Caco-2 (cell line): Measurements from ENCODE around the gene C6orf132. TPM values are rescaled to one million over a fixed set of nuclear protein-coding genes. Genes with fewer than 3 reads are reported as not detected.
A peak's percentile ranks its signal among the peaks of the same experiment; 100 is the strongest.

Experiments used
- BruUV-seq: library from RNA; stranded (reverse); fragments of 400-500 nt; replicated peaks from 2 replicates; lab custom pipeline; 2021; lab: Mats Ljungman, UMichigan
- CTCF ChIA-PET: fragments of 300-600 bp; sonication (Branson Sonifier 250); formaldehyde crosslinking; loops from one replicate; lab custom pipeline; 2022; ENCODE audit warnings: antibody characterized with exemption; lab: Charles Lee
- POLR2A ChIA-PET: fragments of 300-600 bp; sonication (Branson Sonifier 250); formaldehyde crosslinking; loops from one replicate; lab custom pipeline; 2022; ENCODE audit warnings: antibody characterized with exemption; lab: Charles Lee
- DNase-seq, 2 experiments: peaks; one replicate each; pipeline versions ENCODE4 v3.0.0 to v3.0.0-alpha.2; 2020 to 2022
- H3K27me3 ChIP-seq: replicated peaks from 2 replicates; pipeline ENCODE4 v1.6.0; 2011; ENCODE audit warnings: low read length; ENCODE audit not compliant: control insufficient read depth, insufficient read depth
- H3K36me3 ChIP-seq: 2 replicates; pipeline ENCODE4 v1.5.1; 2011; ENCODE audit warnings: low read length; ENCODE audit not compliant: control insufficient read depth, insufficient read depth
- H3K4me1 ChIP-seq: fragments of 250-450 bp; sonication (Bioruptor Pico); 2 replicates; pipeline ENCODE4 v1.5.1; 2020; ENCODE audit warnings: mild to moderate bottlenecking
- H3K4me3 ChIP-seq: 2 replicates; pipeline ENCODE4 v1.5.1; 2011; ENCODE audit warnings: low read depth, mild to moderate bottlenecking, control low read depth, low read length
- H3K9me3 ChIP-seq: fragments of 250-450 bp; sonication (Bioruptor Pico); 2 replicates; pipeline ENCODE4 v1.5.1; 2020; ENCODE audit warnings: mild to moderate bottlenecking, moderate library complexity
- H3K27ac Mint-ChIP-seq: one replicate; pipeline ENCODE4 v1.8.0; 2022; ENCODE audit warnings: mixed read lengths; ENCODE audit not compliant: unreplicated experiment
- H3K27me3 Mint-ChIP-seq: one replicate; pipeline ENCODE4 v1.8.0; 2022; ENCODE audit warnings: mixed read lengths; ENCODE audit not compliant: insufficient read depth, unreplicated experiment
- H3K36me3 Mint-ChIP-seq: one replicate; pipeline ENCODE4 v1.8.0; 2022; ENCODE audit warnings: mild to moderate bottlenecking, mixed read lengths; ENCODE audit not compliant: insufficient read depth, unreplicated experiment
- H3K4me1 Mint-ChIP-seq: one replicate; pipeline ENCODE4 v1.8.0; 2022; ENCODE audit warnings: low read depth, mixed read lengths; ENCODE audit not compliant: unreplicated experiment
- H3K4me3 Mint-ChIP-seq: one replicate; pipeline ENCODE4 v1.8.0; 2022; ENCODE audit warnings: mild to moderate bottlenecking, moderate library complexity, mixed read lengths; ENCODE audit not compliant: unreplicated experiment
- H3K9me3 Mint-ChIP-seq: one replicate; pipeline ENCODE4 v1.8.0; 2022; ENCODE audit warnings: mixed read lengths; ENCODE audit not compliant: unreplicated experiment
- intact Hi-C: fragments of 100-400 bp; cut with micrococcal nuclease; formaldehyde crosslinking; loops from one replicate; pipeline ENCODE4 v1.10.0; 2022; ENCODE audit not compliant: unreplicated experiment
- total RNA-seq: library from RNA; stranded (reverse); gene quantifications from 2 replicates; pipeline ENCODE4 v1.2.3, GENCODE V29; 2022
- TF ChIP-seq, protein P1 (sequence below), 2 experiments: fragments of 200-600 bp in 1 of 2; IDR thresholded peaks; 1 replicate in 1 of 2; 2 replicates in 1 of 2; pipeline versions ENCODE4 v1.5.1 to v1.8.0; 2011 to 2022; ENCODE audit warnings: antibody characterized with exemption in 1 of 2, control low read depth in 1 of 2, inconsistent platforms in 1 of 2, low read depth in 1 of 2, low read length in 1 of 2, mild to moderate bottlenecking in 1 of 2, moderate library complexity in 1 of 2; ENCODE audit not compliant: insufficient read depth in 1 of 2, severe bottlenecking in 1 of 2, unreplicated experiment in 1 of 2

C6orf132 gene
- total RNA-seq, 1 experiment from 2014 or later: 56.2 TPM

DNA sequence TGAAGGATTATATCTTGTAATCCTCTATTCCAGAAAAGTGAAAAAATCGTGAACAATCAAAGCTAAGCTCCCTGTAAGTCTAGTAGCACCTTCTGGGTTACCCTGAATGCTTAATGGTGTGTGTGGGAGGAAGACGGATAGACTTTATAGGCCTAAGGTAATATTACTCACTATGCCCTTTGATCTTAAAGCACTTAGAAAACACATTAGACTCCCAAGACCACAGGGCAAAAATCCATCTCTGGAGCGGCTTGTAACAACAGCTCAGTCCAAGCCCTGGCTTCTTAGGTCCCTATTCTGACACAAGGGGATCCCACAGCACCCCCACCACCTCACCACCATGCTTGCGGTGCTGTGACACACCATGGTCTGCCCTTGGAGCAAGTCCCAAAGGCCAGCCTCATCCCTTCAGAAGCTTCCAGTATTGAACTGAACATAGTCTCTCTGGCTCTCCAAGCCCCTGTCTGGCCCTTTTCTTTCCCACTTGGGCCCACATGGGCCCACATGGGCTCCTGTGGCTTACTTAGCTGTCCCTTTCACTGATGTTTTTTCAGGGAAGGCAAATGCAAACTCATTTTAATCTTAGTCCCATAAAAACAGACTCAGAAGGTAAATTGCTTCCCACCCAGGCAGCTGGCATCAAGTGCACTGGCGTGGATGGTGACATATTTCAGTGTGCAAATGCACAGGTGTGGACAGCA lies 28.3 kb downstream of the C6orf132 start:
- ChIA-PET POLR2A (interaction anchor here (1.2 kb wide), 1 partner anchor 28 kb away, joined by 4 read pairs; the partner anchor contains the start of gene C6orf132), CTCF (no interaction called here)
- DNase-seq: no peak
- Histone ChIP-seq H3K4me3 (no peak overlapping the region), H3K36me3 (peaks cover 2% of the 10 kb centered on the region), H3K9me3 (no peaks in the 10 kb centered on the region), H3K4me1 (peaks cover 20% of the 10 kb centered on the region), H3K27me3 (no peaks in the 10 kb centered on the region)
- H3K27me3 Mint-ChIP-seq: no peaks in the 10 kb centered on the region
- H3K4me3 Mint-ChIP-seq: no peak overlapping the region
- peaks cover 58% of the 10 kb centered on the region for H3K36me3 Mint-ChIP-seq
- BruUV-seq: no TSS peak
- H3K27ac Mint-ChIP-seq: peak overlapping the region; percentile 29
- no peaks in the 10 kb centered on the region for H3K4me1 Mint-ChIP-seq
- H3K9me3 Mint-ChIP-seq: no peaks in the 10 kb centered on the region
- TF ChIP-seq, protein P1, sequence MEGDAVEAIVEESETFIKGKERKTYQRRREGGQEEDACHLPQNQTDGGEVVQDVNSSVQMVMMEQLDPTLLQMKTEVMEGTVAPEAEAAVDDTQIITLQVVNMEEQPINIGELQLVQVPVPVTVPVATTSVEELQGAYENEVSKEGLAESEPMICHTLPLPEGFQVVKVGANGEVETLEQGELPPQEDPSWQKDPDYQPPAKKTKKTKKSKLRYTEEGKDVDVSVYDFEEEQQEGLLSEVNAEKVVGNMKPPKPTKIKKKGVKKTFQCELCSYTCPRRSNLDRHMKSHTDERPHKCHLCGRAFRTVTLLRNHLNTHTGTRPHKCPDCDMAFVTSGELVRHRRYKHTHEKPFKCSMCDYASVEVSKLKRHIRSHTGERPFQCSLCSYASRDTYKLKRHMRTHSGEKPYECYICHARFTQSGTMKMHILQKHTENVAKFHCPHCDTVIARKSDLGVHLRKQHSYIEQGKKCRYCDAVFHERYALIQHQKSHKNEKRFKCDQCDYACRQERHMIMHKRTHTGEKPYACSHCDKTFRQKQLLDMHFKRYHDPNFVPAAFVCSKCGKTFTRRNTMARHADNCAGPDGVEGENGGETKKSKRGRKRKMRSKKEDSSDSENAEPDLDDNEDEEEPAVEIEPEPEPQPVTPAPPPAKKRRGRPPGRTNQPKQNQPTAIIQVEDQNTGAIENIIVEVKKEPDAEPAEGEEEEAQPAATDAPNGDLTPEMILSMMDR (IDR thresholded peaks at IDR 0.05; ENCODE audit: insufficient read depth in 1 of 2, low read depth in 1 of 2, low read length in 1 of 2, severe bottlenecking in 1 of 2, unreplicated experiment in 1 of 2): no peak
- intact Hi-C loops: loop anchor here (2.0 kb wide), 1 partner anchor 61 kb away; no protein-coding TSS in a partner anchor

DNA sequence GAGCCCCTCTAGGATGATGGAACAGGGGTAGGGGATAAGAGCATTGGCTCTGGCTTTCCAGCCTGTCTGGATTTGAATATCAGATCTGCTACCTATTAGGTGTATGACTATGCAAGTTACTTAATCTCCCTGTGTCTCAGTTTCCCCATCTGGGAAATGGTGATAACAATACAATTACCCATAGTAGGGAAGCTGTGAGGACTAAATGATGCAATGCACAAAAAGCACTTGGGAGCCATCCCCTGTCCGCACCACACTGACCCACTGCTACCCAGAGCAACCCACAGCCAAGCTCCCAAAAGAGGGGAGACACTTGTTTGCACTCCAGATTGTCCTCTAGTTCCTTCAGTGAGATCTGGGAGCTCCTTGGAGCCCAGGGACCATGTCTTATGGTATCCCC lies 30.1 kb downstream of the C6orf132 start:
- no TSS peak for BruUV-seq
- Mint-ChIP-seq H3K27ac (no peak overlapping the region), H3K36me3 (peaks cover 63% of the 10 kb centered on the region), H3K4me3 (no peak overlapping the region), H3K27me3 (no peaks in the 10 kb centered on the region), H3K9me3 (no peaks in the 10 kb centered on the region), H3K4me1 (no peaks in the 10 kb centered on the region)
- POLR2A ChIA-PET: no interaction called here
- Histone ChIP-seq H3K36me3 (peaks cover 2% of the 10 kb centered on the region), H3K4me3 (no peak overlapping the region), H3K4me1 (peaks cover 12% of the 10 kb centered on the region; the same call in 1 of the 2 replicates), H3K9me3 (no peaks in the 10 kb centered on the region), H3K27me3 (no peaks in the 10 kb centered on the region)
- no peak for DNase-seq
- intact Hi-C loops: no loop called here
- CTCF ChIA-PET: no interaction called here
- TF ChIP-seq, protein P1 (IDR thresholded peaks at IDR 0.05; ENCODE audit: insufficient read depth in 1 of 2, low read depth in 1 of 2, low read length in 1 of 2, severe bottlenecking in 1 of 2, unreplicated experiment in 1 of 2): no peak

DNA sequence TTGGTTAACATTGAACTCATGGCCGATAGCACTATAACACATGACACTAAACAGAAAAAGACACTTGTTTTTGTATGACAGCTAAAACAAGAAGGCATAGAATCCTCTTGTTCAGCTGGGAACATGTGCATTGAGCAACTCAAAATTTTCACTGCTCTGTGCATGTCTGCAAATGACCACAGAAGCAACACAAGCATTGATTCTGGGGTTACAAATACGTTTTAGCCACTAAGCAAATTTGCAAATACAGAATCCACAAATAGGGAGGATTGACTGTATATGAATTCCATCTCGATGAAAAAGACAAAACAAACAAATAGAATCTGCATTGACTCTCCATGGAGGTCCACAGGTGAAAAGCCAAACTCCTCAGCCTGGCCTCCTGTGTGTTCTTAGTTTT lies 31.7 kb downstream of the C6orf132 start:
- Histone ChIP-seq H3K4me1 (peaks cover 12% of the 10 kb centered on the region; the same call in 1 of the 2 replicates), H3K9me3 (no peaks in the 10 kb centered on the region), H3K4me3 (no peak overlapping the region), H3K27me3 (no peaks in the 10 kb centered on the region), H3K36me3 (peaks cover 2% of the 10 kb centered on the region; the same call in 1 of the 2 replicates)
- Mint-ChIP-seq H3K27me3 (no peaks in the 10 kb centered on the region), H3K36me3 (peaks cover 56% of the 10 kb centered on the region), H3K9me3 (no peaks in the 10 kb centered on the region), H3K27ac (no peak overlapping the region), H3K4me1 (no peaks in the 10 kb centered on the region), H3K4me3 (no peak overlapping the region)
- BruUV-seq: no TSS peak
- TF ChIP-seq, protein P1 (IDR thresholded peaks at IDR 0.05; ENCODE audit: insufficient read depth in 1 of 2, low read depth in 1 of 2, low read length in 1 of 2, severe bottlenecking in 1 of 2, unreplicated experiment in 1 of 2): no peak
- intact Hi-C loops: no loop called here
- ChIA-PET POLR2A (no interaction called here), CTCF (no interaction called here)
- no peak for DNase-seq
